ENCODE measurements around the gene RESP18.
"Not testable (repeated sequence)": the region's sequence is repeated elsewhere in the genome, so short reads cannot be mapped to it uniquely, and the experiment has no call there.

Gene RESP18

DNA sequence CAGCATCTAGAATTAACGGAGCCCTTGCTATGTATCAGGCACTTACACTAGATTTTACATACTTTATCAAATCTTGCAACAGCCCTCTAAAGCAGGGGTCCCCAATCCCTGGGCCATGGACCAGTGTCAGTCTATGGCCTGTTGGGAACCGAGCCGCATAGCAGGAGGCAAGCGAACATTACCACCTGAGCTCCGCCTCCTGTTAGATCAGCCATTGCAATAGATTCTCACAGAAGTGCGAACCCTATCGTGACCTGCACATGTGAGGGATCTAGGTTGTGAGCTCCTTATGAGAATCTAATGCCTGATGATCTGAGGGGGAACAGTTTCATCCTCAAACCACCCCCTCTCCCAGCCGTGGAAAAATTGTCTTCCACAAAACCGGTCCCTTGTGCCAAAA is 39.9 kb downstream of the RESP18 start:
- no peak for DNase-seq (ENCODE audit: low read depth in 2 of 2)

- no peak for DNase-seq (ENCODE audit: low read depth in 2 of 2)
Measured at GRCh38 chr2:219291910-219292490, 40.5 kb downstream of the RESP18 start.

GRCh38 chr2:219291394-219291793 is 41.1 kb downstream of the RESP18 start:
- DNase-seq (ENCODE audit: low read depth in 2 of 2): no peak

DNA sequence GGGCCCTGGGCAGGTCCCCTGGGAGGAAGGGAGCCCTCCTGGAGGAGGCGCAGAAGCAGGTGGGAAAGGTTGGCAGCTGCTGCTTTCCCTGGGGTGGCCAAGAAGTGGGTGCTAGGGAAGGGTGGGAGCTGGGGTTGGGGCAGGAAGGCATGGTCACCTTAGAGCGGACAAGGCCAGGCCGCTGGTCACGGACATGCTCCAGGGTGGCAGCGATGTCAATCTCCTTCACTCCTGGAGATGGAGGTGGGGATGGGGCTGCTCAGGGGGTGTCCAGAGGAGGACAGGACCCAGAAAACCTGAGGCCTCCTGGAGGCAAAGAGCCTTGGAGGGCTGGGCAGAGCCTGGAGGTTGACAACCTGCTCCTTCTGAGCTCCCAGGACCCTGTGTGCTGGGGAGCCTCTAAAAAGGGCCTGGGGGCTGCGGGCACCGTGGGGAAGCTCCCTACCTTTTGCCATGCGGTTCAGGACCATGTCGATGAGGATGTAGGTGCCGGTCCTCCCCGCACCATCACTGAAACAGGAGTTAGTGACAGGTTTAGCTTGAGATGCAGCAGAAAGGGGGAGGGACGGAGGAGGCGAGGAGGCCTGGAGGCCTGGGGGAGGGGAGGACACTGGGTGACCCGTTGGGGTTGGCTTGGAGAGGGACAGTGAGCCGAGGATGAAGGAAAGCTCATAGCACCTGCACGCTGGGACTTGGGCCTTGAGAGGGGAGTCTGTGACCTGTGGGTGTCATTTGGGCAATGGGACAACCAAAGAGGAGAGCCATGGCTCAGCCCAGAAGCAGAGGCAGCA is 42.0 kb downstream of the RESP18 start:
- DNase-seq (ENCODE audit: low read depth in 2 of 2): no peak

GRCh38 chr2:219289537-219290361 is 42.8 kb downstream of the RESP18 start:
- no peak for DNase-seq (ENCODE audit: low read depth in 2 of 2)

- DNase-seq (ENCODE audit: low read depth in 2 of 2): no peak
Measured at GRCh38 chr2:219289195-219289536, 43.4 kb downstream of the RESP18 start.

DNA sequence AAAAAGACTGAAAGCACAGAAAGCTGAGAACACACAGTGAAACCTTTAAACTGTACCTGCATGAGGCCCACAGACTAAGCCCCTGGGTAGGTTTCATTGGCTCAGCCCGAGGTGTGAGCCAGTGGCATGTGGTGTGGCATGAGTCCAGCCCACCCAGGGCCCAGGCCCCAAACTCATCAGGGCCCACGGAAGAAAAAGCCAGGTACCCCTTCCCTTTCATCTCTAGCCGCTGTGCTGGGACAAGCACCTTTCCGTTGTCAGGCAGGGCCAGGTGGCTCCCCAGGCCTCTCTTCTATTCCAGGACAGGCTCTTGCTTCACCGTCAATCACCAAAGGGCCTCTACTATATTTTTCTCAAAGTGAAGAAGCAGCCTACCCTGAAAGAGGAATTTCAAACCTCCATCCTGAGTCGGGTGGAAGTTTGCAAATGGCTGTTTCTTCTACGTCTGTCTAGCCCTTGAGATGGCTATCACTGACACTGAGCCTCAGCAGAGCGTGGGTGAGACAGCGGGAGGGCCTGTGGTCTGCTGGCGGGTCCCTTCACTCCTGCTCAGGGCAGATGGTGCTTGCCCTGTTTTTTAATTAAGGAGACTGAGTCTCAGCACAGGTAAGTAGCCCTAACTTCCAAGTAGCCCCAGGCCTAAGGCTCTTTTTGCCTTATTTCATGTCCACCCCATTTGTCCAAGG is 44.8 kb downstream of the RESP18 start:
- no peak for DNase-seq (ENCODE audit: low read depth in 2 of 2)

GRCh38 chr2:219287116-219287440 is 45.5 kb downstream of the RESP18 start:
- not testable (repeated sequence) for DNase-seq (ENCODE audit: low read depth in 2 of 2)

DNA sequence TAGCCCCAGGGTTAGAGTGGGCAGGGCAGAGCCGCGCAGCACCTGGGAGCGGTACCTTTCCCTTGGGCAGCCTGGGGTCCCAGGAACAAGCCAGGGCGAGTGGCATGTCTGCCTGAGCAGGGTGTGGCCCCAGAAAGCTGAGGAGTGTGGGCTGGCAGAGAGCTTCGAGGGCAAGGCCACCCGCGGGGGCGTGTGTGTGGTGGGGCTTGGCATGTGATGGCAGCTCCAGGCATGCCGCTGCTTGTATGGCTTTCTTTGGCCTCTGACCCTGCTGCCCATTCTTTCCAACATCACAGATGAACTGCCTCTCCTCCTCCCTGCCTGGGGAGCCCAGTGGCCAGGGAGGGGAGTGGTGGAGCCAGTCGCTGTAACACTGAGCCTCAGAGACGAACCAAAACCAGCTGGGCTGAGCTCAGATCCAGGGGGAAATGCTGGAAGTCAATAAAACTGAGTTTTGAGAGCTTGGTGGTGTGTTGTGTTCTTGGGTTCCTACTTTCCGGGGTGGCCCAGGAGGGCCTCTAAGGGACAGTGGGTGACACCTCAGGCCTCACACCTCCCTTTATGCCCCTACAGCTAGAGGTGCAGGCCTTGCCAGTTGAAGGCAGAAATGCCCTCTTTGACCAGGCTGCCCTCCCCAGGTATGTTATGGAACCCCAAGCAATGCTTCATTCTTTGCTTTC is 46.0 kb downstream of the RESP18 start:
- no peak for DNase-seq (ENCODE audit: low read depth in 2 of 2)

GRCh38 chr2:219285894-219286425 is 46.6 kb downstream of the RESP18 start:
- no peak for DNase-seq (ENCODE audit: low read depth in 2 of 2)

DNA sequence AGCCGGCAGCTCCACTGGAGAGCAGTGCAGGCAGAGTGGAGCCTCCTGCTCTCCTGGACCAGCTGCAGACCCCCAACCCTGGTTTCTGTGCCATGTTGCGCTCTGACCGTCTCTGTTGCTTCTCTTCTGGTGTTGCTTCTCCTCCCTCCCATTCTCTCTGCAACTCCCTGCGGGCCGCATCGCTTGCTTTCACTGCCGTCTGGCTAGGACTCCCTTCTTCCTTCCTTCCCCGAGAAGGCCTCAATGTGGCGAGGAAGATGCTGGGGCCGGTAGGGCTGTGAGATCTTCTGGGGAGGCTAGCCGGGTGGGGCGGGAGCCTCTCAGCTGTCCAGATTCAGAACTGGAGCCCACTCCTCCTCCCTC is 47.2 kb downstream of the RESP18 start:
- DNase-seq (ENCODE audit: low read depth in 2 of 2): no peak

GRCh38 chr2:219284501-219285372 is 47.8 kb downstream of the RESP18 start:
- no peak for DNase-seq (ENCODE audit: low read depth in 2 of 2)

GRCh38 chr2:219282943-219283581 is 49.5 kb downstream of the RESP18 start:
- no peak for DNase-seq (ENCODE audit: low read depth in 2 of 2)

GRCh38 chr2:219282375-219282774 is 50.2 kb downstream of the RESP18 start:
- DNase-seq (ENCODE audit: low read depth in 2 of 2): no peak

- DNase-seq (ENCODE audit: low read depth in 2 of 2): no peak
Measured at GRCh38 chr2:219281588-219281987, 51.0 kb downstream of the RESP18 start.

DNA sequence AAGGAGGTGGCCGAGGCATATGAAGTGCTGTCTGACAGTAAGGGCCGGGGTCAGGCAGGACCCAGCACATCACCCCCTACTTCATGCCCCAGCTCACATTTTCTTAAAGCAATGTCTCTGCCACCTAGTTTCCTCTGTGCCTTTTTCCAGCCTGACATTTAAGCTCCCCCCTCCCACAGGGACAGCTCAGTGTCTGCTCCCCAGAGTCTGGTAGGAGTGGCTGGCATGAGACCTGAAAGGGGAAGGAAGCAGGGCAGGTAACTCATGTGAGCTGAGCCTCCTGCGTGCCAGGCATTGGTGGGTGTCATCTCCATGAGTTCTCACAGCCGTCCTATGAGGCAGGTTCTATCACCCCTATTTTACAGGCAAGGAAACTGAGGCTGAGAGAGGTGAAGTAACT is 51.9 kb downstream of the RESP18 start:
- DNase-seq (ENCODE audit: low read depth in 2 of 2): no peak

GRCh38 chr2:219279916-219280516 is 52.5 kb downstream of the RESP18 start:
- DNase-seq (ENCODE audit: low read depth in 2 of 2): no peak

DNA sequence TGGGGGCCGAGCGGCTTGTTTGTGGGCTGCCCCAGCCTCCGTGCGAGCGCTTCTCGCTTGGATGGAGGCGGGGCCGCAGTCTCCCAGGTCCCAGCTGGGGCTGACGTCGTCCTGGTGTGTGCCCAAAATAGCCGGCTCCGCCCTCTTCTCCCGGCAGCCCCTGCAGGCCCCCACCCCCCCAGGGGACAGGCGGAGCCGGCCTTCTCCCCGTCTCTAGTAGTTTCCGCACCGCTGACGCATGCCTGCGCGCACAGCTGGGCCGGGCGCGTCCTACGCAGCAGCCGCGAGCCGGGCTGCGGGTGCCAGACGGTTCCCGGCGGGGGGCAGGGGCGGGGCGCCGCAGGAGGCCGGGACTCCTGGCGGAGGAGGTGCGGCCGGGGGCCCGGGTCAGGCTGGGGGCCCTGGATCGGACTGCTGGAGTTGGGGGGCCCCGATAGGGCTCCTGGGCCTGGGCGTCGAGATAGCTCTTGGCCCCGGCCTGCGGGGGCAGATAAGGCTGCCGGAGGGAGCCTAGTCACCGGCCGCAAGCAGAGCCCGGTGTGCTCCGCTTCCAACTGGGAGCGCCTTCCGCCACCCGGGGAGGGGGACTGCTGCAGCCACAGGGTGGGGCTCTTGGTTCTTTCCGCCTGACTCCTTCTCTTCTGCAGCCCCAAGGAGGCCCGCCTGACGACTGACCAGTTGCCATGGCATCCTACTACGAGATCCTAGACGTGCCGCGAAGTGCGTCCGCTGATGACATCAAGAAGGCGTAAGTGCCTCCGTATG is 53.2 kb downstream of the RESP18 start, which contains the start of gene DNAJB2:
Gene DNAJB2 (plus strand): TSS at position 216 of the 765 bp plus-strand sequence. CDS start 468 bp downstream, at position 684.
- DNase-seq (ENCODE audit: low read depth in 2 of 2): peak; percentile 96 to 100

DNA sequence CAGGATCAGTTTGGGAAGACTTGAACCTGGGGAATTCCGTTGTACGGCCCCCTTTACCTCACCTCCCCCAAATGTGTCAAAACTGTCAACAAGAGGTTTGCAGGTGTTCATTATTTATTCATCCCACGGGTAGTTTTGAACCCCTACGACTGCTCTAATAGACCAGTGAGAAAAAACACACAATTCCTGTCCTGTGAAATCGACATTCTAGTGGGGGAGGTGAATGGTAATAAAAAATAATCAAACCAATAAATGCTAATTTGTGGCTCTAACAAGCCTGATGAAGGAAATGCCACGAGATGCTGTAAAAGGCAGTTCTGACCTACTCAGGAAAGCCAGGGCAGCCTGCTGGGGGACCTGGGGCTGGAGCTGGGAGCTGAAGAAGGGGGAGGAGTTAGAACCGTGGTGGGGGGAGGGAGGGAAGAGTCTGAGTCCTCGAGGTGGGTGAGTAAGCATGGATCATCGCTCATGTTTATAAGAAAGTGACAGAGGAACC is 53.8 kb downstream of the RESP18 start:
- DNase-seq (ENCODE audit: low read depth in 2 of 2): no peak
